Measurements from ENCODE around the gene TMCO1.
"Not testable (repeated sequence)": the region's sequence is repeated elsewhere in the genome, so short reads cannot be mapped to it uniquely, and the experiment has no call there.

TMCO1 gene, protein sequence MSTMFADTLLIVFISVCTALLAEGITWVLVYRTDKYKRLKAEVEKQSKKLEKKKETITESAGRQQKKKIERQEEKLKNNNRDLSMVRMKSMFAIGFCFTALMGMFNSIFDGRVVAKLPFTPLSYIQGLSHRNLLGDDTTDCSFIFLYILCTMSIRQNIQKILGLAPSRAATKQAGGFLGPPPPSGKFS

DNA sequence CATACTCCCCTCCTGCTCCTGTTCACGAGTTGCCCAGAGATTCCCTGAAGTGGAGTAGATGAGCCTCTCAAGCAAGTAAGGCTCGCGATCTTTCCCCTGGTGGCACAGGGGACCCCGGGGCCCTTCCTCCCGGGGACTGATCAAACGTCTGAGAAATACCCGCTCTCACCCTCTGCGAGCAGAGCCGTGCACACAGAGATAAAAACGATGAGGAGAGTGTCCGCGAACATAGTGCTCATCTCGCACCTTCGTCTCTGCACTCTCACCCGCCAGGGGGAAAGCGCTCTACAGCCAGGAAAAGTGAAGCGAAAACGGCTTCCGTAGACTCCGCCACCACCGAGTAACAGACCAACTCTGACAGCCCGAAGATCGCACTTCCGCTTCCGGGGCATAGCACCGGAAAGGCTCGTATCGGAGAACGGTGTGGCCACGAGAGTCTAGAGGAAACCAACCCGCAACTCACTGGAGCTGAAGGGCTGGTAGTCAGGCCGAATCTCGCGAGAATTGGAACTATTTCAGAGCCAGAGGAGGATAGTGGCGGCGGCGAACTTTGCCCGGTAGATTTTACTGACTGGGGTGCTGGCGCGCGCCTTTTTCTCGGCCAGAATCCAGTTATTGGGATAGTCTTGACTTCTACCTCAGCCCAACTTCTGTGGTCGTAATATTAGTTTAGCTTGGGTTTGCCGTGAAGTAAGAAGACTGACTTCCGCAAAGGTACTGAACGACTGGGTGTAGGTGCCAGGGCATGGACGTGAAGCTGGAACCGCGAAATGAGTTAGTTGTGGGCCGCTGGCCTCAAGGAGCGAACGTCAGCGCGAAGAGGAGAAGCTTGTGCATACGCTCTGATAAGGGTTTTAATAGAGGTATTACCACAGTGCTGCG lies at the start of gene TMCO1:
TSS of gene TMCO1 (minus strand) at position 356 of the 882 bp plus-strand sequence. CDS start at position 239, 117 bp downstream.
- DNase-seq (ENCODE audit: low read depth in 4 of 4, low spot score in 1 of 4) = peak; percentile 74 to 86 (median 83)

DNA sequence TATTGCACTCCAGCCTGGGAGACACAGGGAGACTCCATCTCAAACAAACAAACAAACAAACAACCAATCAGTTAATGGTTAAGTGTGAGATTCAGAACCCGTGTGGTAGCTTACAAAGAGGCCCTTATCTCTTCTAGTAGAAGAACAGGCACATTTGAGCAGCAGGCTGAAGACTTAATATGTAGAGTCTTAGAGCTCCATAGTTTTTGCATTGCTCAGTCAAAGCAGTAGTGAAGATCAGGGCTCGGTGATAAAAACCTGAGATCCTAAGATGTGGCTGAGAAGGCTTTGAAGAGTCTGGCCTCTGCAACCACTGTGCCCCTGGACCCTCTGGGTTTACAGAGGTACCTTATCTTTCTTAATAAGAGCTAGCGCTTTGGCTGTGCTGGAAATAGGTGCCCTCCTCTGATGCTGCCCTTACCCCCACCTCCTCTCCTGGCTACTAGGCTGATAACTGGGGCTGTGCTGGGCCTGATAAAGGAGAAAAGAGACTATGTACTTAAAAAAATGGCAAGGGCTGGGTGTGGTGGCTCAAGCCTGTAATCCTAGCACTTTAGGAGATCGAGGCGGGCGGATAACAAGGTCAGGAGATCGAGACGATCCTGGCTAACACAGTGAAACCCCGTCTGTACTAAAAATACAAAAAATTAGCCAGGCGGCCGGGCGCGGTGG lies 48.3 kb upstream of the TMCO1 start:
- DNase-seq (ENCODE audit: low read depth in 4 of 4, low spot score in 1 of 4) = no peak

DNA sequence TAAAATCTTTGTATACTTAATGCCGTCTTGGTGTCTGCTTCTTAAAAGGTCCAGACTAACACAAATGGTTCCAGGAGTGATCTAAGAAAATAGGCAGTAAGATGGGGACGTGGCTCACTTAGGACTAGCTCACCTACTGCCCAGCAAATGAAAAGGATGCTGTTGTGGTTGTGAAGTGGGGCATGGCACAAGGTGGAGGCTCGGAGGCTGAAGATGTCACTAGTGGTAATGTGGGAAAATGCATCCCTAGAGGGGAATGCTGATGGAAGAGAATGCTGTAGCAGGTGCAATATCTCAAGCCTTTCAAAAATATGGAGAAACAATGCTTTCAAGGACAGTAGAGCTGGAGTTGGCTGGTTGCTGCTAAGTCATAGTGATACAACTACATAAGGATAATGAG lies 47.5 kb upstream of the TMCO1 start:
- no peak for DNase-seq (ENCODE audit: low read depth in 4 of 4, low spot score in 1 of 4)

DNA sequence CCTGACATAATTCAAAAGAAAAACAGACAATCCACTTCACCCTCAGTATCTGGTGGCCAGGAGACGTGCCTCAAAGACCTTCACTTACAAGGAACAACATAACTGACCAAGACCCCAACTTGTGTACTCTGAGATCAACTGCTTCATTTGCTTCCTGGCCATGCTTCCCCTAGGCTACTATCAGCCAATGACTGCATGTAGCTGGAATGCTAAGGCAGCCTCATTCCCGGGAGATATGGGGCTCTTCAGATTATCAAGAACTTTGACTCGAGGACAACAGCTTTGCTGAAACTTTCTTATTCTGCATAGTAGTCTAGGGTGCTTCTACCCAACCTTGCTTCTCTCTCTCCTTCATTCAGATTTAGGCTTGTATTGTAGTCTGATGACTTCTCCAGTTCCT lies 47.1 kb upstream of the TMCO1 start:
- no peak for DNase-seq (ENCODE audit: low read depth in 4 of 4, low spot score in 1 of 4)

DNA sequence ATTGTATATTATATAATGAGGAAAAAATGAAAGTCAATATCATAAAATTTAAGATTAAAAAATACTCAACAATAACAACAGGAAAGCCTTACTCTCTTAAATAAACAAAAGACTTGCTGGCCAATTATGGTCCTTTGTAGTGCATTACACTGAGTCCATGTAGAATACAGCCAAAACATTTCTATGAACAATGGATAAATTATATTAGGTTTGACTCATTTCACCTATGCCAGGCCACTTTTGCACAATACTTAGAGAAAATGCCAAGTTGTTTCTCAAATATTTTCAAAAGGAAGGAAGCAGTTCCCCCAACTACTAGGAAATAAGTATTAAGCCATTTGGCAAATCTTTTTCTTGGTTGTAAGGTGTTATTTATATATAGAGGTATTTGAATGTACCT lies 38.9 kb upstream of the TMCO1 start:
- no peak for DNase-seq (ENCODE audit: low read depth in 4 of 4, low spot score in 1 of 4)

DNA sequence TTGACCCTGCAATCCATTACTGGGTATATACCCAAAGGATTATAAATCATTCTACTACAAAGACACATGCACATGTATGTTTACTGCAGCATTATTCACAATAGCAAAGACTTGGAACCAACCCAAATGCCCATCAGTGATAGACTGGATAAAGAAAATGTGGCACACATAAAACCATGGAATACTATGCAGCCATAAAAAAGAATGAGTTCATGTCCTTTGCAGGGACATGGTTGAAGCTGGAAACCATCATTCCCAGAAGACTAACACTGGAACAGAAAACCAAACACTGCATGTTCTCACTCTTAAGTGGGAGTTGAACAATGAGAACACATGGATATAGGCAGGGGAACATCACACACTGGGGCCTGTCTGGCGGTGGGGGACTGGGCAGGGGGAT lies 35.8 kb upstream of the TMCO1 start:
- not testable (repeated sequence) for DNase-seq (ENCODE audit: low read depth in 4 of 4, low spot score in 1 of 4)

DNA sequence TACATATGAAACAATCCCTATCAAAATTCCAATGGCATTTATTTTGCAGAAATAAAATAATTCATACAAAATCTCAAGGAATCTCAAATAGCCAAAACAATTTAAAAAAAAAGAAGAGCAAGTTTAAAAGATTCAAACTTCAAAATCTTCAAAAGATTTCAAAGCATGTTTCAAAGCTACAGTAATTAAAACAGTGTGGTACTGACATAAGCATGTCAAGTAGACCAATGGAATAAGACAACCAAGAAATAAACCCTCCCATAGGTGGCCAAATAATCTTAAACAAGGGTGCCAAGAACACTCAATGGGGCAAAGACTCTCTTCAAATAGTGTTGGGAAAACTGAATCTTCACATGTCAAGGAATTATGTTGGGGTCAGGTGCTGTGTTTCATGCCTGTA lies 30.7 kb upstream of the TMCO1 start:
- DNase-seq (ENCODE audit: low read depth in 4 of 4, low spot score in 1 of 4) = no peak

DNA sequence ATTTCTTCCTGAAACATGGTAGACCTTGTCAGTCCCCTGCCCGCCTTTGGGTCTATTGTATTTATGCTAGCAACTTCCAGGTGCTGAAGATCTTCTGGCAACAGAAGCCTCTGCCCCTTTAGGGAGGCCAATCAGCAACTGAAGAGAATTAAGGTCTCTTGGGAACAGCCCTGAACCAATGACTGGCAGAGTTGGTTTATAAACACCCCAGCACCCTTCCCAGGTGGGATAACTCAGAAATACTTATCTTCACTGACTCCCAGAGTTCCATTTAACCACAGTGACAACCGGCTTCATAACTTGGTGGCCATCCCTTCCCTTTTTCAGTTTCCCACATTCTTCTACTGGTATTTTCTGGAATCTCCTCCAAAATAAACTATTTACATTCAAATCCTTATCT lies 27.2 kb upstream of the TMCO1 start:
- no peak for DNase-seq (ENCODE audit: low read depth in 4 of 4, low spot score in 1 of 4)

DNA sequence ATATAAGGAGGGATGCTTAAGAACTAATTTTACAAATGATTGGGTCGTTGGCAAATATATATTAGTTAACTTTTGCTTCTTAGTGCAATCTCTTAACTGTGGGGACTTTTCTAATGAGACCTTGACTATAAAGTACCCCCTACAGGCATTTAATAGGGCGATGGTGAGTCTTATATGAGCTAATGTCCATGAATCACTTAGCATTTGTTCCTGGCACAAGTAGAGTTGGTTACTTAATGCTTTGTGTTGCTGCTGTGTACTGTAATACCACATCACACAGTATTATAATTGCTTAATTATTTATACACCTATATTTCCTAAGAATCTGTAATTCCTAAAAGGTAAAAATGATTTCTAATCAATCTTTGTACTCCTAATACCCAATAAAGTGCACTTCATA lies 25.3 kb upstream of the TMCO1 start:
- DNase-seq (ENCODE audit: low read depth in 4 of 4, low spot score in 1 of 4) = no peak

DNA sequence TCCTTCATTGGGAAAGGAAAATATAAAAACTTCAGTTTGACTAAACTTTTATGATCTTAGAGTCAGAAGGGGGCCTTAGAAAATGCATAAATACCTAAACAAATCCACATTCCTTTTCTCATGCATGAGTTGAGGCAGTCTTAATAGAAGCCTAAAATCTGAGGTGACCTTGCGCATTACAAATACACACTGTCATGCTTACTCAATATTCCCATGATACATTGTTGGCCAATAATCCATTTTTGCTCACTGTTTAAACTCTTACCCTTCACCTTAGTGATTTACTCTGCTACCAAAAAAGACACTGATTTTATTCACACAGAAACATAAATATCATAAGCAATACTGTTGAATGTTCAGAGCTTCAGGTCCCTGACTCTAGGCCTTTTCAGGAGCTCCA lies 19.1 kb upstream of the TMCO1 start:
- no peak for DNase-seq (ENCODE audit: low read depth in 4 of 4, low spot score in 1 of 4)

DNA sequence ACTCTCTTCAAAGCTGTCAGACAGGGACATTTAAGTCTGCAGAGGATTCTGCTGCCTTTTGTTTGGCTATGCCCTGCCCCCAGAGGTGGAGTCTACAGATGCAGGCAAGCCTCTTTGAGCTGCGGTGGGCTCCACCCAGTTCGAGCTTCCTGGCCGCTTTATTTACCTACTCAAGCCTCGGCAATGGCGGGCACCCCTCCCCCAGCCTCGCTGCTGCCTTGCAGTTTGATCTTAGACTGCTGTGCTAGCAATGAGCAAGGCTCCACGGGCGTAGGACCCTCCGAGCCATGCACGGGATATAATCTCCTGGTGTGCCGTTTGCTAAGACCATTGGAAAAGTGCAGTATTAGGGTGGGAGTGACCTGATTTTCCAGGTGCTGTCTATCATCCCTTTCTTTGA lies 14.9 kb upstream of the TMCO1 start:
- DNase-seq (ENCODE audit: low read depth in 4 of 4, low spot score in 1 of 4) = not testable (repeated sequence)

DNA sequence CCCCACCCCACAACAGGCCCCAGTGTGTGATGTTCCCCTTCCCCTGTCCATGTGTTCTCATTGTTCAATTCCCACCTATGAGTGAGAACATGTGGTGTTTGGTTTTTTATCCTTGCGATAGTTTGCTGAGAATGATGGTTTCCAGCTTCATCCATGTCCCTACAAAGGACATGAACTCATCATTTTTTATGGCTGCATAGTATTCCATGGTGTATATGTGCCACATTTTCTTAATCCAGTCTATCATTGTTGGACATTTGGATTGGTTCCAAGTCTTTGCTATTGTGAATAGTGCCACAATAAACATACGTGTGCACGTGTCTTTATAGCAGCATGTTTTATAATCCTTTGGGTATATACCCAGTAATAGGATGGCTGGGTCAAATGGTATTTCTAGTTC lies 9.5 kb upstream of the TMCO1 start:
- DNase-seq (ENCODE audit: low read depth in 4 of 4, low spot score in 1 of 4) = not testable (repeated sequence)

DNA sequence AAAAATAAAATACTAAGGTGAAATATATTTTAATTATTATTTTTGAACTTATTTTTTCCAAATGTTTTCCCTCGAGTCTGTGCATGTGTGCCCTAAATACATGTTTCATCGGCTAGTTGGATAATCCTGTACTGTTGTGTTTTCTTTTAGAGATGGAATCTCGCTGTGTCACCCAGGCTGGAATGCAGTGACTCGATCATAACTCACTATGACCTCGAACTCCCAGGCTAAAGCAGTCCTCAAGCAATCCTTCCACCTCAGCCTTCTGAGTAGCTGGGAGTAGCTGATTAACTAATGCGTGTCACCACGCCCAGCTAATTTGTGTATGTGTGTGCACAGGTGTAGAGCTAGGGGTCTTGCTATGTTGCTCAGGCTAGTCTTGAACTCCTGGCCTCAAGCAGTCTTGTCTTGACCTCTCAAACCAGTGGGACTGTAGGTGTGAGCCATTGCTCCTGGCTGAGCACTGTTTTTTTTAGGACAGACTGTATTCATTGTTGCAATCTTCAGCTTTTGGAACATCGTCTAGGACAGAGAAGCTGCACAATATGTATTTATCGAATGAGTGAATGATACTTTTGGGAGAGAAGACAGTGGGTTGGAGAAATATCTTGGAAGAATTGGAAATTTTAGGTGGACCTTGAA lies 4.8 kb upstream of the TMCO1 start:
- no peak for DNase-seq (ENCODE audit: low read depth in 4 of 4, low spot score in 1 of 4)

DNA sequence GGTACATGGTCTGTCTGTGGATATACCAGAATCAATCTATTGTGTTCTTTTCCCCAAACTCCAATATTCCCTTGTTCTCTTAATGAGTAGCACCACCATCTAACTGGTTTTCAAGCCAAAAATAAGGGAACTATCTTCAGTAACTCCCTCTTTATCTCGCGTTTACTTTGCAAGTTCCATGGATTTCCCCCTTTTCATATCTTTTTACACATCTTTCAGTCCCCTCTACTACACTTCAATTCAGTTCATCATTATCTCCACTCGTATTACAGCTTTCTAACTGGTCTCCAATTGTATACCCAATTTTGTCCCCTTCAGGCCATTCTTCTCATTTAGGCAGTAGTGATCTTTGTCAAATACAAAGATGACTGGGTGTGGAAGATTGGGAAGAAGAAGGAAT lies 4.1 kb upstream of the TMCO1 start:
- no peak for DNase-seq (ENCODE audit: low read depth in 4 of 4, low spot score in 1 of 4)

DNA sequence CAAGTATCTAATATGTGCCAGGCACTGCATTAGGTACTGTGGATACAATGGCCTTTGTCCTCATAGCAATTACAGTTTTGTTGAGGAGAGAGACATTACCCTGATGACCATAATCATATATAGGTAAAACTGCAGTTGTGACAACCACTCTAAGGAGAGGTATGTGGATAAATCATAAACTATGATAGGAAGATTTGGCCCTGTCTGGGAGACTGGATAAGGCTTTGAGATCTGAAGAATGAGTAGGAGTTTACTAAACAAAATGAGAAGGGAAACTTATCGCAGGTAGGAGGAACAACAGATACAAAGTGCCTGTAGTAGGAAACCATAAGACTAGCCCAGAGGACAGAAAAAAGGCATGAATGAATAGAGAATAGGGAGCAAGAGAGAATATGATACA lies 4.4 kb downstream of the TMCO1 start:
- no peak for DNase-seq (ENCODE audit: low read depth in 4 of 4, low spot score in 1 of 4)

DNA sequence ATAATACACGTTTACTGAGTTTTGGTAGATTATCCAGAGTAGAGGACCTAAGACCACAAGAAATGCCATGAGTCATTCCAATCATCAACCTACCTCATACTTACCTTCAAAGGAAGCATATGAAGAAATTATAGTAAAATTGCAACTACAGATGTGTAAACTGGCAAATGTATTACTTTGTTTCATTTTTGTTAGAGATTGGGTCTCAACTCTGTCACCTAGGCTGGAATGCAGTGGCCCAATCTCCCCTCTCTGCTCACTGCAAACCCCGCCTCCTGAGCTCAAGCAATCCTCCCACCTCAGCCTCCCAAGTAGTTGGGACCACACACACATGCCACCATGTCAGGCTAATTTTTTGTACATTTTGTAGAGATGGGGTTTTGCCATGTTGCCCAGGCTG lies 5.2 kb downstream of the TMCO1 start:
- no peak for DNase-seq (ENCODE audit: low read depth in 4 of 4, low spot score in 1 of 4)

DNA sequence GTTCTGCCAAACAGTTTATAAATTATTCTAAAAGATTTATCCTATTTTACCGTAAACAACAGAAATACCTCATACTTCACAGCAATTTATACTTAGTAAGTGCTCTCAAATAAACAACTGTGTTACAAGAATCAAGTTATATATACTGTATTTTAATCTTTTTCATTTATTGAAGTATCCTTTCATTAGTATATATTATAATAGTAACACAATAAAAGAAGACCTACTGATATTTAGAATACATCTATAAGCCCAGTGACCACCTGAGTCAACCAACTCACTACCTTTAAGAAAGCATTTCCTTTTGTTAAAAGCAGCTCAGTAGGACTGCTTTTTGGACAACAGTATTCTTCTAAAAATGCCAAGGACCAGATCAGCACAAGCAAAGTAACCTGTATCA lies 5.9 kb downstream of the TMCO1 start:
- DNase-seq (ENCODE audit: low read depth in 4 of 4, low spot score in 1 of 4) = no peak

DNA sequence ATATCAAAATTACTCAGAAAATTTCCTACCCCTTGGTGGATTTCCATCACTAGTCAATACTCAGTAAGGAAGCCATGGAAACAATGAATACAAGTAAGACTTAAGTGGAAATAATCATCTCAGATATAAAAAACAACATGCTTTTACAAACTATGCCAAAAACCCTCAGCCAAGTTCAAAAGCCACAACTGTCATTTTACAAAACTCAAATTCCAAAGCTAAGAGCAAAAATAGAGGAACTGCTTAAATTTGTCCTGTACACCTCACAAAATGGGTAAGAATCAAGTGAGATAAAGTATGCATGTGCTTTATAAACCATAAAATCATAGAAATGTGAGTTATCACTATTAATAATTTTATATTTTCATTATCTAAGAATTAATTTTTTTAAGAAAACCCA lies 9.6 kb downstream of the TMCO1 start:
- DNase-seq (ENCODE audit: low read depth in 4 of 4, low spot score in 1 of 4) = no peak

DNA sequence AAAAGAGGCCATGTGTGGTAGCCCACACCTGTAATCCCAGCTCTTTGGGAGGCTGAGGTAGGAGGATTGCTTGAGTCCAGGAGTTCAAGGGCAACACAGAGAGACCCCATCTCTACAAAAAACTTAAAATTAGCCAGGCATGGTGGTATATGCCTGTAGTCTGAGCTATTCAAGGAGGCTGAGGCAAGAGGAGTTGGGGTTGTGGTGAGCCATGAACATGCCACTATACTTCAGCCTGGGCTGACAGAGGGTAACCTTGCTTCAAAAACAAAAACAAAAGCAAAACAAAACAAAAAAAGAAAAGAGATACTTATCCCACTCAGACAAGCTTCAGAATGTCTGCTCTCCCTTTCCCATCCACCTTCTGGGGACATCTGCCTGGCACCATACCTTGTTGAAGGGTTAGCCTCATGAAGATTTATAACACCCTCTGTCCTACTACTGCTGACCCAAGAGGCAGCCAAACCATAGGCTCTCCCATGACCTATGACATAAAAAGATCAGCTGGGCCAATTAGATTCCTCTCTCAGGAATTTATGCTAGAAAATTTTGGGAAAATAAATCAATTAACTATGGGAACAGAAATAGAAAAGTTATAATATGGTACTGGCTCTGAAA lies 13.2 kb downstream of the TMCO1 start:
- DNase-seq (ENCODE audit: low read depth in 4 of 4, low spot score in 1 of 4) = no peak

DNA sequence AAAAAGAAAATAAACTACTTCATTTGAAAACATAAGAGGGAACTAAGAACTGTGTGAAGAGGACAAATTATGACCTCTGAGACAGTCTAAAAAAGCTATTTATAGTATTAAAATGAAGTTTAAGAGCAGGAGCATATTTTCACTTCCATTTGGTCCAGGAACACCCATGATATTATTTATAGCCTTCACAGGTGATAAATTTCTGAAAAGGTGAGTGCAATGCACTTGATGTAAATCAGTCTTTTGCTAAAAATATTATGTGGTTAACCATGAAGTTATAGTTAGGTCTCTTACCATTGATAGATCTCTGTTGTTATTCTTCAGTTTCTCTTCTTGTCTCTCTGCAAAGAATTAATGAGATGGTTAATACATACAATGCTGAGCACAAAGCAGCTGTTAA lies 14.7 kb downstream of the TMCO1 start:
- DNase-seq (ENCODE audit: low read depth in 4 of 4, low spot score in 1 of 4) = no peak

DNA sequence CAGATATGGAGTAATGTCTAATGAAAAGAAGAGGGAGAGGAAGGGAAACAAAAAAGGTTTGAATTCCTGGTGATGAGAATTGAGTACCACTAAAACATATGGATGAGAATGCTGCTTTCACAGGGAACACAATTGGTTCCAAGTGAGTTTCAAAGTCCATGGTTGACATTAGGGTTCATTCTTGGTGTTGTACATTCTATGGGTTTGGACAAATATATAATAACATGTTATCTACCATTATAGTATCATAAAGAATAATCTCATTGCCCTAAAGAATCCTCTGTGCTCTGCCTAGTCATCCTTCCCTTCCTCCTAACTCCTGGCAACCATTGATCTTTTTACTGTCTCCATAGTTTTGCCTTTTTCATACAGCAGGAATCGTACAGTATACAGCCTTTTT lies 20.1 kb downstream of the TMCO1 start:
- no peak for DNase-seq (ENCODE audit: low read depth in 4 of 4, low spot score in 1 of 4)
